Neuronal stem cell (in vitro differentiated cells): ENCODE results near the gene VPS54.
"Not testable (repeated sequence)": the region's sequence is repeated elsewhere in the genome, so short reads cannot be mapped to it uniquely, and the experiment has no call there.

ENCODE experiments used
- DNase-seq: peaks from one replicate; pipeline ENCODE4 v3.0.0-alpha.2; 2013; ENCODE audit warnings: low spot score
- H2AFZ ChIP-seq: one replicate; pipeline ENCODE4 v1.6.1; 2013; ENCODE audit warnings: mild to moderate bottlenecking, low read length, inconsistent platforms
- H2AK5ac ChIP-seq: 2 replicates; pipeline ENCODE4 v1.6.1; 2013; ENCODE audit warnings: low read depth, mild to moderate bottlenecking, inconsistent platforms, low read length, moderate library complexity, mixed read lengths
- H2BK120ac ChIP-seq: 2 replicates; pipeline ENCODE4 v1.6.1; 2013; ENCODE audit warnings: low read depth, mild to moderate bottlenecking, inconsistent platforms, low read length, moderate library complexity, mixed read lengths
- H2BK12ac ChIP-seq: one replicate; pipeline ENCODE4 v1.6.1; 2013; ENCODE audit warnings: low read length, inconsistent platforms
- H2BK15ac ChIP-seq: 2 replicates; pipeline ENCODE4 v1.6.1; 2013; ENCODE audit warnings: mild to moderate bottlenecking, low read length, inconsistent platforms, mixed read lengths
- H2BK5ac ChIP-seq: one replicate; pipeline ENCODE4 v1.6.1; 2013; ENCODE audit warnings: inconsistent platforms, mild to moderate bottlenecking, low read length, moderate library complexity
- H3K14ac ChIP-seq: one replicate; pipeline ENCODE4 v1.6.1; 2013; ENCODE audit warnings: low read length, inconsistent platforms
- H3K18ac ChIP-seq: 2 replicates; pipeline ENCODE4 v1.6.1; 2013; ENCODE audit warnings: low read length, inconsistent platforms
- H3K23ac ChIP-seq: 2 replicates; pipeline ENCODE4 v1.6.1; 2013; ENCODE audit warnings: low read depth, mild to moderate bottlenecking, mixed read lengths, low read length, inconsistent platforms; ENCODE audit not compliant: poor library complexity
- H3K27ac ChIP-seq: replicated peaks from 3 replicates; pipeline ENCODE4 v1.5.1; 2013; ENCODE audit warnings: low read length, inconsistent platforms
- H3K27me3 ChIP-seq, 3 experiments: 2 replicates each; pipeline ENCODE4 v1.6.1; 2013; ENCODE audit warnings: low read length in 3 of 3, mild to moderate bottlenecking in 2 of 3, inconsistent platforms in 1 of 3, low read depth in 1 of 3, mixed read lengths in 1 of 3, moderate library complexity in 1 of 3; ENCODE audit not compliant: control insufficient read depth in 3 of 3, insufficient read depth in 3 of 3
- H3K36me3 ChIP-seq, 2 donors: replicated peaks in 1 of 2; 2 replicates each; pipeline ENCODE4 v1.6.1; 2013; ENCODE audit warnings: low read length in 2 of 2; ENCODE audit not compliant: control insufficient read depth in 2 of 2, insufficient read depth in 2 of 2
- H3K4ac ChIP-seq: 2 replicates; pipeline ENCODE4 v1.6.1; 2013; ENCODE audit warnings: inconsistent platforms, mild to moderate bottlenecking, low read length, moderate library complexity
- H3K4me1 ChIP-seq, 2 donors: 1 replicate in 1 of 2; 2 replicates in 1 of 2; pipeline ENCODE4 v1.6.1; 2013; ENCODE audit warnings: low read length in 2 of 2, low read depth in 1 of 2; ENCODE audit not compliant: control insufficient read depth in 2 of 2, insufficient read depth in 1 of 2
- H3K4me2 ChIP-seq: one replicate; pipeline ENCODE4 v1.6.1; 2013; ENCODE audit warnings: mild to moderate bottlenecking, low read length, inconsistent platforms; ENCODE audit not compliant: insufficient read depth, poor library complexity, severe bottlenecking
- H3K4me3 ChIP-seq, 2 donors: 2 replicates each; pipeline ENCODE4 v1.5.1; 2013; ENCODE audit warnings: low read length in 2 of 2, mild to moderate bottlenecking in 2 of 2, inconsistent platforms in 1 of 2, moderate library complexity in 1 of 2
- H3K79me1 ChIP-seq: one replicate; pipeline ENCODE4 v1.6.1; 2013; ENCODE audit warnings: low read depth, mild to moderate bottlenecking, inconsistent platforms, low read length, moderate library complexity
- H3K9ac ChIP-seq: one replicate; pipeline ENCODE4 v1.6.1; 2013; ENCODE audit warnings: mild to moderate bottlenecking, low read depth, low read length, inconsistent platforms; ENCODE audit not compliant: poor library complexity
- H3K9me3 ChIP-seq, 2 donors: replicated peaks in 1 of 2; 2 replicates each; pipeline versions ENCODE3 to v1.6.1; 2013; ENCODE audit warnings: low read length in 2 of 2, mild to moderate bottlenecking in 2 of 2, inconsistent platforms in 1 of 2, low read depth in 1 of 2, mixed read lengths in 1 of 2, moderate library complexity in 1 of 2; ENCODE audit not compliant: control insufficient read depth in 2 of 2, insufficient read depth in 1 of 2
- H4K8ac ChIP-seq: one replicate; pipeline ENCODE4 v1.6.1; 2013; ENCODE audit warnings: low read depth, mild to moderate bottlenecking, inconsistent platforms, low read length, moderate library complexity
- H4K91ac ChIP-seq: one replicate; pipeline ENCODE4 v1.6.1; 2013; ENCODE audit warnings: low read length, low read depth, mild to moderate bottlenecking, inconsistent platforms; ENCODE audit not compliant: poor library complexity
- WGBS, 2 donors: extraction: QIAGEN DNeasy Blood & Tissue Kit; methylation state at CpG; one replicate each; pipeline ENCODE4 v1.1.7; 2013; ENCODE audit warnings: missing lambda C conversion rate in 2 of 2, mixed read lengths in 1 of 2; ENCODE audit not compliant: insufficient read length in 2 of 2, insufficient replicate concordance in 1 of 2; ENCODE audit errors: extremely low coverage in 2 of 2; 5-methylcytosine and 5-hydroxymethylcytosine counted together

Gene VPS54

GRCh38 chr2:63975036-63975435 is 44.2 kb downstream of the VPS54 start:
- not testable (repeated sequence) for H3K18ac ChIP-seq, H2AK5ac ChIP-seq, H3K9ac ChIP-seq, H2BK120ac ChIP-seq, H2BK15ac ChIP-seq, H3K27ac ChIP-seq, H3K27me3 ChIP-seq, H3K4me1 ChIP-seq, H3K4me3 ChIP-seq, H2BK12ac ChIP-seq, H4K8ac ChIP-seq, H4K91ac ChIP-seq, H3K4ac ChIP-seq, H3K23ac ChIP-seq, H3K4me2 ChIP-seq, H3K79me1 ChIP-seq, H2AFZ ChIP-seq, DNase-seq, H3K14ac ChIP-seq, H2BK5ac ChIP-seq
- Histone ChIP-seq H3K36me3 (peaks cover 5 to 85% of the 10 kb centered on the region in 2 donors), H3K9me3 (peaks cover 0 to 16% of the 10 kb centered on the region in 2 donors)
- no CpG with 5 or more reads among the region's 2 CpGs for WGBS, 2 donors

- H3K36me3 ChIP-seq = peaks cover 3 to 78% of the 10 kb centered on the region in 2 donors
- no CpG with 5 or more reads among the region's 3 CpGs for WGBS, 2 donors
- H3K4me2 ChIP-seq = no peak overlapping the region
Observed at GRCh38 chr2:63962186-63962585, 57.0 kb downstream of the VPS54 start.

GRCh38 chr2:63950414-63950813 is 68.8 kb downstream of the VPS54 start:
- no peak overlapping the region for H2AK5ac ChIP-seq
- H3K4me3 ChIP-seq = no peak overlapping the region
- DNase-seq = no peak
- H2BK15ac ChIP-seq = no peak overlapping the region
- no peak overlapping the region for H4K91ac ChIP-seq
- no peaks in the 10 kb centered on the region for H3K79me1 ChIP-seq
- no peak overlapping the region for H2BK5ac ChIP-seq
- H3K27ac ChIP-seq = no peak overlapping the region
- no peak overlapping the region for H3K23ac ChIP-seq
- no peak overlapping the region for H3K9ac ChIP-seq
- H3K4me1 ChIP-seq = no peaks in the 10 kb centered on the region
- peaks cover 0 to 53% of the 10 kb centered on the region in 2 donors for H3K36me3 ChIP-seq
- H3K4ac ChIP-seq = no peak overlapping the region
- H3K4me2 ChIP-seq = no peak overlapping the region
- no peak overlapping the region for H2BK120ac ChIP-seq
- no peak overlapping the region for H3K14ac ChIP-seq
- no peak overlapping the region for H4K8ac ChIP-seq
- no peak overlapping the region for H2BK12ac ChIP-seq
- peaks cover 0 to 7% of the 10 kb centered on the region in 2 donors for H3K9me3 ChIP-seq
- no peaks in the 10 kb centered on the region for H3K27me3 ChIP-seq
- no peak overlapping the region for H3K18ac ChIP-seq
- no peak overlapping the region for H2AFZ ChIP-seq

More at GRCh38 chr2:63962186-63962585, 57.0 kb downstream of the VPS54 start:
- Histone ChIP-seq H3K4ac (no peak overlapping the region), H3K4me1 (no peaks in the 10 kb centered on the region), H4K91ac (no peak overlapping the region), H2BK5ac (no peak overlapping the region), H3K27ac (no peak overlapping the region), H2AFZ (no peak overlapping the region), H3K23ac (no peak overlapping the region), H2BK120ac (no peak overlapping the region), H2BK12ac (no peak overlapping the region), H2BK15ac (no peak overlapping the region), H2AK5ac (no peak overlapping the region), H3K18ac (no peak overlapping the region), H4K8ac (no peak overlapping the region), H3K9me3 (no peaks in the 10 kb centered on the region), H3K14ac (no peak overlapping the region), H3K9ac (no peak overlapping the region), H3K27me3 (no peaks in the 10 kb centered on the region), H3K79me1 (no peaks in the 10 kb centered on the region), H3K4me3 (no peak overlapping the region)
- DNase-seq = no peak

GRCh38 chr2:63942788-63943187 is 76.4 kb downstream of the VPS54 start:
- Histone ChIP-seq H3K4me1 (no peaks in the 10 kb centered on the region), H4K91ac (no peak overlapping the region), H3K14ac (no peak overlapping the region), H3K27ac (no peak overlapping the region), H2BK15ac (no peak overlapping the region), H3K18ac (no peak overlapping the region), H3K9ac (no peak overlapping the region), H3K4me3 (no peak overlapping the region), H3K4ac (no peak overlapping the region), H2BK120ac (no peak overlapping the region), H3K27me3 (no peaks in the 10 kb centered on the region), H2AFZ (no peak overlapping the region), H3K79me1 (no peaks in the 10 kb centered on the region), H3K23ac (no peak overlapping the region), H4K8ac (no peak overlapping the region), H3K4me2 (no peak overlapping the region), H2BK12ac (no peak overlapping the region), H2AK5ac (no peak overlapping the region), H3K9me3 (peaks cover 2 to 3% of the 10 kb centered on the region in 2 donors), H3K36me3 (peaks cover 3 to 81% of the 10 kb centered on the region in 2 donors), H2BK5ac (no peak overlapping the region)
- WGBS, 2 donors = no CpG with 5 or more reads among the region's 1 CpG
- no peak for DNase-seq
